GM21447 (cell line): ENCODE data around the gene PTPRE.

Source experiments
- ATAC-seq: cut with Tn5 transposase; IDR thresholded peaks from one replicate; pipeline ENCODE4 v1.9.1; 2021; ENCODE audit not compliant: unreplicated experiment

PTPRE gene

DNA sequence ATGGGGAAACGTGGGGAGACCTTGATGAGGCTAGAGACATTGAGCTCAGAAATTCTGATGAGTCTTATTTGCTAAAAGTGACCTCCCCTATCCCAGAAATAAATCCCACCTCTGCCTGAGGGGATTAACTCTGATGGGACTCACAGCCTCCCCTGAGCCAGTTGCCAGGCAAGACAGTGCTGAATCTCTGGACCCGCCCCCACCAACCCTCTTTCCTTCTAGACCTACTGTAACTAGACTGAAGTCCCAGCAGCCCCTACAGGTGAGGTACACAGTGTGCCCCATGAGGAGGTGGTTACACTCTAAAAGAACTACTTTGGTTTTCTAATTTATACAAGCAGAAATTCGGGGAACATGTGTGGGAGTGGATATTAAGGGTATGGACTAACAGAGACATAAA is 42.9 kb downstream of the PTPRE start:
- ATAC-seq: no peak

DNA sequence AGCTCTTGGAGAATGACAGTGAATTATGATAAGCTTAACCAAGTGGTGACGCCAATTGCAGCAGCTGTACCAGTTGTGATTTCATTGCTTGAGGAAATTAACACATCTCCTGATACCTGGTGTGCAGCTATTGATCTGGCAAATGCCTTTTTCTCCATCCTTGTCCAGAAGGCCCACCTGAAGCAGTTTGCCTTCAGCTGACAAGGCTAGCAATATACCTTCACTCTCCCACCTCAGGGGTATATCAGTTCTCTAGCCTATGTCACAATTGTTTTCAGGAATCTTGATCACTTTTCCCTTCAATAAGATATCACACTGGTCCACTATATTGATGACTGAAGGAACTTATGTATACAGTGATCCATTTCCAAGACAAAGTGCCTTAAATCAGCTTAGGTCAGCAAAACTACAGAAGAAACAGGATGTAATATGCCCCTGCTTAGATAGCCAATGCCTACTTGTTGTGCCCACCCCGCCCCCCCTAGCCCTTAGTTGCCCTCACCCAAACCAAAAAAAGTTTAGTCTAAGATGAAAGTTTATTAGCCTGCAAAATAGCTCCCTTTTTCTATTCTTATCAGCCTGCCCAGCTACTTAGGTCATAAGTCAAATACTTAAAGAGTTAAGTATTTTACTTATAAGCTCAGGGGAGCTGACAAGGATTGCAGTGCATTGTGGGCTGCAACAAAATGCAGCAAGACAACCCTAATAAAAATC is 45.1 kb downstream of the PTPRE start:
- no peak for ATAC-seq

DNA sequence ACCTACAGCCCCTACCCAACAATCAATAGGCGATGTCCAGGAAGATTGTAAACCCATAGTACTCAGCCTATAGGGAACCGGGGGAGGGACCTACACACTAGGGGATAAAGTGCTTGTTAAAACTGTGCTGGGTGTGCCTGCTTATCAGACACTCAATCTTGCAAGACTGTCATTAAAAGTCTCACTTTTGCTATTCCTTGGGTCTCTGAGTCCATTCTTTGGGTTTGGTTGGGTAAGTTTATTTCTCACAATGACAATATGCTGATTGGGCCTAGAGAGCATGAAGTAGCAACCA is 45.6 kb downstream of the PTPRE start:
- no peak for ATAC-seq

DNA sequence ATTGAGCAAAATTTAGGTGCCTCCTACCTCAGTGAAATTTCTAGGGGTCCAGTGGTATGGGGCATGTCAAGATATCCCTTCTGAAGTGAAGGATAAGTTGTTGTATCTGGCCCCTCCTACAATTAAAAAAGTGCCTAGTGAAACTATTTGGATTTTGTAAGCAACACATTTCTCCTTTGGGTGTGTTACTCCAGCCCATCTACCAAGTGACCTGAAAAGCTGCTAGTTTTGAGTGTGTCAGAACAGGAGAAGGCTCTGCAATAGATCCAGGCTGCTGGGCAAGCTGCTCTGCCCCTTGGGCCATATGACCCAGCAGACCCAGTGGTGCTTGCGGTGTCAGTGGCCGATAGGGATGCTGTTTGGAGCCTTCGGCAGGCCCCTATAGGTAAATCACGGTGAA is 46.0 kb downstream of the PTPRE start:
- ATAC-seq: no peak

DNA sequence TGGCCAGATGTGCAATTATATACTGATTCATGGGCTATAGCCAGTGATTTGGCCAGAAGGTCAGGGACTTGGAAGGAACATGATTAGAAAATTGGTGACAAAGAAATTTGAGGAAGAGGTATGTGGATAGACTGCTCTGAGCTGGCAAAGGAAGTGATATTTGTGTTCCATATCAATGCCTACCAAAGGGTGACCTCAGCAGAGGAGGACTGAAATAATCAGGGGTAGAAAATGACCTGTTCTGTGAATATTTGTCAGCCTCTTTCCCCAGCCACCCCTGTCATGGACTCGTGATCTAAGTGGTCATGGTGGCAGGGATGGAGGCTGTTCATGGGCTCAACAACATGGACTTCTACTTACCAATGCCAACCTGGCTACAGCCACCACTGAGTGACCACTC is 47.0 kb downstream of the PTPRE start:
- ATAC-seq: no peak

DNA sequence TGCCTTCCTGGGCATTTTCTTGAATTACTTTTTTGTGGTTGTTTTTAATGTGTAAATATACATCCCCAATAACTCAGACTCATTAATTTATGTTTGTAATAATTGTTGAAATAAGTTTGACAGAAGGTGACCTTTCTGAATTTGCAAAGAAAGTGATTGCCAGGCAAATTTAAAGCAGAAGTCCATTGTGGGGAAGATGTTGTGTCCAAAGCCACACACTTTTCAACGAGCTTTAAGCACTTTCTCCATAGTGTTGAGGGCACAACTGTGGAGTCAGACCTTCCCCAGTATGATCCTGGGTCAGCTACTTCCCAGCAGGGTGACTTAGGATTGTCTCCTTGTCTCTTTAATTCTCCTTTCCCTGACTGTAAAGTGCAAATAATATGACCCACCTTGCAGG is 52.5 kb downstream of the PTPRE start:
- ATAC-seq: no peak

DNA sequence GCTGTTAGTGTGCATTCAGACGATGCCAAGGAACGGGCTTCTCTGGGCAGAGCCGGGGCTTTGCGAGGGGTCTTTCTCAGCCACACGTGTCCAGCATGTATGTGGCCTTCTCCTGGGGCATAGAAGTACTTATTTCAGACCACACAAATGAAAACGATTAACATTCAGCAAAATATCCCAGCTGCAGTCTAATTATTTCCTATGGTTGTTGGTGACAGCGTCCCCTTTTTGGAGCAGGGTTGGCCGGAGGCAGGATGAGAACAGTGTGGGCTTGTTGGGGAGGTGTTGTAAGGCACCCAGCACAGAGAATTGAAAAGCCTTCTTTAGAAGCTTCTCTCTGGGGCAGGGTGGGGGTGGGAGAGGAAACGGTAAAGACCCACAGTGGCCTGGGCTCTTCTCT is 54.2 kb downstream of the PTPRE start:
- ATAC-seq: no peak

DNA sequence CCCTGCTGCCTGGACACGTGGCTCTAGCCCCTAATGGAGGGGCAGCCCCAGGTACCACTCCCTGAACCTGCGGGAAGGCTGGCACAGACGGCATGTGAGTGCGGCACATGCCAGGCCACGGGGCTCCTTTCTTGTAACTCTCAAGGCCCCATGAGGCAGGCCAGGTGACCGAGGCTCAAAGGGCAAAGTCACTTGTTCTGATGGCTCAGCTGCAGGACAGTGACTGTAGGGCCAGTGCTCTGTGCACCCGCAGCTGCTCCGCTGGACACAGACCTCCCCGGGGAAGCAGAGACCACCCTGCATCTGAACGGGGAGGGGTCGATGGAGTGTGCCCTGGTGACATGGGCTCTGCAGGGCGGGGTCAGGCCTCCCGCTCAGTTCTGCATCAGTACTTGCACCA is 55.3 kb downstream of the PTPRE start:
- ATAC-seq: no peak

DNA sequence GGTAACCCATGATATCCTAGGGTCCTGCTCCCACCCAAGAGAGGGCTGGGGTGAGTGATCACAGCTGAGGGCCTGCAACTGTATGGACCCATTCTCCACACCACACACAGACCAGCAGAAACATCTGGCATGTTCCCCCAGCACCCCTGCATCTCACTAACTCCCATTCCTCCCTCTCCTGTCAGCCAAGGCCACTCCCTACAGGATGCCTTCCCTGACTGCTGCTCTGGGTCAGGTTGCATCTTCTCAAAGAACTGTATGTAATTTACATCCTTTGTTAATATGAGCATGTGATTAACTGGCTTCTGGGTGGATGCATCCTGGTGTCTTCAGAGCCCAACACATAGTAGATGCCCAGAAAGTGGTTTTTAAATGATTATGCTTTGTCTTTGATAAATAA is 56.2 kb downstream of the PTPRE start:
- ATAC-seq: no peak

DNA sequence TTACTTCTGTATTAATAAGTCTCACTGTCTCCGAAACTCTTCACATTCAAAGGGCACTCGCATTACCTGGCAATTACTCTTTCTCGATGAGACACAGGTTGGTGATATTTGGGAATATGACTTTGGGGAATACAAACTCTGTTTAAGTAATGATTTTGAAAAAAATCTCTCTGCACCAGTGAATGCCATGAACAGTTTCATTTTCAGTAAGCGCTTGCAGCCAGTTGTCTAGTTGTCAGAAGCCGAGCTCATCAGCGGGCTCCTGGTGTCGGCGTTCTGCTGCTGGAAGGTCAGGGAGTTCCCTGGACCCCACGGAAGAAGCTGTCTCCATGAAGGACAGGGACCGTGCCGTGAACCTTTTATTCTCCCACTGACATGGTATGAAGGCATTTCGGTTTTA is 57.7 kb downstream of the PTPRE start:
- ATAC-seq: no peak

DNA sequence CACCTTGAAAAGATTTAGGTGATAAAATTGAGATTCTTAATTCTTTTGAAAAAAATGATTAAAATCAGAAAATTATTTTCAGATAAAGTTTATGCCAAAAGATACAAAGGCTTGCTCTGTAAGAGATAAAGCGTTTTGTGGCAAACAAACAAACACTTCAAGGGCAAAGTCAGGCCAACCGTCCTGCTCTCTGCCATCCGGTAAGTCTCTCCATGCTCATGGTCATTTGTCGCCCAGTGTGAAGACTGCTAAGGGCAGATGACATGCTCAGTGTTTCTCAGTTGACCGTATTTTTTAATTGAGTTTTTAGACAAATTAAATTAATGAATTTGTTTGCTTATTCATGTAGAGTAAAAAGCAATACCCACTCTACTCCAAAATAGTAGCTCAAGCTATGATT is 60.0 kb downstream of the PTPRE start:
- no peak for ATAC-seq

DNA sequence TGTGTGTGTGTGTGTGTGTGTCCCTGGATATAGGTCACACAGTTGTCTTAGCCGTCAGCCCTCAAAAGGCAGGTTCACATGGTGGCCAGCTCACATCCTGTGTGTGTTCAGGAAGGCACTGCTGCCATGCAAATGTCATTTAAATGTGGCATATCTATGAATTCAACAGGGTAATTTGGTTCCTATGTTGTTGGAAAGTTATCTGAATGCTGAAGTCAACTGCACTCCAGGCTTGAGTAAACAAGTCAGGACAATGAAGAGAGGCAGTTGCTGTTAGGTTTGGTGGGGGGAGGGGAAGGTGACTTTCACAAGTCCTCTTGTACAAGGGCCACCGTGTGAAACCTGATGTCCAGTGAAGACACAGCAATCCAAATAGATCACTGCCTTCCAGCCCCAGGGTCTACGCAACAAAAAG is 61.1 kb downstream of the PTPRE start:
- no peak for ATAC-seq

DNA sequence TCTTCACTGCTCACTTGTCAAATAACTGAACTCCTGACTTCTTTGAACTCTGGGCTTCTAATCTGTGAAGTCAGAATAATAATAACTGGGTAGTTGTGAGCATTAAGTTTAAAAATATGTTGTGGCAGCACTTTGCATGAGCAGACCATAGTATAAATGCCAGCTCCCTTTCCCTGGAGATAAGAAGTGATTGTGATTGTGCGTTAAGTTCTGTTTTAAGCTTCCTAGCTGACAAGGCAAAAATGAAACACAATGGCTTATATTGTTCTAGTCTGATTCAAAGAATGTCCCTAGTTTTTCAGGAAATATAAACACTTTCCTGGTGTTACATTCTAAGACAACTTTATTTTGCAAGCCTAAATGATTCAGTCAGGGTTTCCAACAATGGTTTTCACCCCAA is 61.8 kb downstream of the PTPRE start:
- no peak for ATAC-seq

DNA sequence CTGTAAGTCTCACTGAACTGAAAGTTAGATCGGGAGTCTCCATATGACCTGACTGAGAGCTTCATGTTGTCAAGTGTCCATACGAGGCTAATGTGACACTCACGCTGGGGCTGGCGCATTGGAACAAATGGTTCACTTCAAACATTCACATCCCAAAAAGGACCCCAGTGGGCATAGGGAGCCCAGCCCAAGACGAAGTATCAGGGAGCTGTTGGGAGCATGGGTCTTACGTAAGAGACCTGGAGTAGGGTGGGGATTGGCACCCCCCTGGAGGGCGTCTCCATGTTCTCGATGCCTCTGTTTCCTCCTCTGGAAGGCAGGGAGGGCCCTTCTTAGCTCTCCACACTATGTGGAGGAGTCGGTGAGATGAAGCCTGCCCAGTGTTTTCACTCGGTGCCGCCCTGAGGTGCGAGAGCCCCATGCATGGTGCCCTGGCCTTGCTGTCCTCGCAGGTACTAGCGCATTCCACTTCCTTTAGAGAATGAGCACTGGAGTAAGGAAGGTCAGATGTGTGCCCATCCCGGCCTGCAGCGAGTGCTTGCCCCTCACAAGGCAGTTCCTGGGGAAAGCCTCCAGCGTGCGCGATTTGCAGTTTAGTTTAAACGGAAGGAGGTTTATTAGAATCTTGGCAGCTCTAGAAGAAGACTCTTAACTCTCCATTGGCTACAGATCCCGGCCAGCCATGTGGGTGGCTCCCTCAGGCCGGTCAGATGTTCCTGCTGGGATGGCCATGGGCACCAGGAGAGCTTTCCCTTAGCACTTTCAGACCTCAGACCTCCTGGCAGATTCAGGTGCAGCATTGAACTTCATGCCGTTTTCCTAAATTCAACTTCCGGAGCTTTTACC is 64.4 kb downstream of the PTPRE start:
- no peak for ATAC-seq

DNA sequence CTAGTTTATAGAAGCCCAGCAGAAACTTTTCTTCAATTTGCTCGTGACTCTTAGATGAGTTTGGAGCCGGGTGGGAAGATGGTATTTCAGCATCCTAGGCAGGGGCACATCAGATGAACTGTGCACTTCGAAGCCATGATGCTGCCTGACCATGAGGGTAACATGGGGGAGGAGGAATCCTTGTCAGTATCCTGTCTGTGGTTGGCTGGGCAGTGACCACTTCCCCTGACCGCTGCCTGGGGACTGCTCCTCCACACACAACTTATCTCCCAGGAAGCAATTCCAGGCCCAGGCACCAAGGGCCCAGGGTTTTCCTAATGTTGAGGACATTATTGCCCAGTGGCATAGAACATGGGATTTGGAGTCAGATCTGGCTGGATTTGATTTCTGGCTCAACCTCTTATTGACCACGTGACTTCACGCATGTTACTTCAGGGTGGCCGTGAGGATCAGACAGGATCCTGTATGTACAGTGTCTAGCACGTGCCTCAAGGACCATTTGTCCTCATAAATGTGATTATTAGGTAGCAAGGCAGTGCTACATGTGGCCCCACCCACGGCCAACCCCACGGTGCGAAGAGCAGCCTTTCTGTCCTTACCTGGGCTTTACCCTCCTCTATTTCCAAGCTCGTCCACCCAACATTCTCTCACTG is 65.2 kb downstream of the PTPRE start:
- ATAC-seq: no peak

DNA sequence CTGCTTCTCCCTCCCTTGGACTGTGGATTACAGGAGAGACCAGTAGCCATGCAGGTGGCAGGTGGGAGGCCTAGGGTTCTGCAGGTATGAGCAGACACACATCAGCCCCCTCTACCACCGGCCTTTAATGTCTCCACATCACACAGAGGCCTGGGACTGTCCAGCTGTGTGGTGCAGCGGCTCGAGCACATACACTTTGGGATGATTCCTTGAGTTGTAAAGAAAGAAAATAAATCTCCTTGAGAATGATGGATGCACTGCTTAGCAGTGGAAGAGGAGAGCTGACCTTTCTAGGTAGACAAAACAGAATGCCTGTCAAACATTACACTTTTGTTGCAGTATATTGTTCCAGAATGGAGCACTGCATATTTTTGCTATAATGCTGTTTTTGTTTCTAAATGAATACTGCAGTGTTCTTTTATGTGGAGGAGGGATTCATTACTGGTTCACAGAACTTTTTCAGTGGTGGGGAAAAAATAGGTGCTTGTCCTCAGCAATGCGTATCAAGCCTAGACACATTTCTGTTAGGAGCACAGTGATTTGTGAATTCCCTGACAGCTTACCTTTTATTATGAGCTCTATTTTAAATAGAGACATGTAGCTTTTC is 66.0 kb downstream of the PTPRE start:
- no peak for ATAC-seq

DNA sequence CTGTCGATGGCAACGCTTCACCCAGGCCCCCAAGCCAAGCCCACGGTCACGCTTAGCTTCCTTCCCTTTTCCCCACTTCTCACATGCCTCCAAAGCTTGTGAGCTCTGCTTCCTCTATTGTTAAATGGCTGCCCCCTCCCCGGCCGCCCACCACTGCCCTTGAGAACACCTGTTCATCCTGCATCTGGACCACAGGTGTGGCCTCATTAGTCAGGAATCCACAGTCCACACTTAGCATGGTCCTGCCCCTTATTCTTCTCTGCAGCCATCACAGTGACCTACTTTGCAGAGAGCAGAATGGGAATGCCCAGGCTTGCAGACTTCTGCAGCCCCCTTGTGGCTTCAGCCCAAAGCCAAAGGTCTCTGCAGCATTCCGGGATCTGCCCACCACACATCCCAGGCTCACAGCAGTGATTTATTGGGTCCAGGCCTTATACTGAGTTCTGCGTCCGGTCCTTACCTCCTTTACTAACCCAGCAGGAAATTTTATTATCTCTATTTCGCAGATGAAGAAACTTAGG is 66.9 kb downstream of the PTPRE start:
- no peak for ATAC-seq

DNA sequence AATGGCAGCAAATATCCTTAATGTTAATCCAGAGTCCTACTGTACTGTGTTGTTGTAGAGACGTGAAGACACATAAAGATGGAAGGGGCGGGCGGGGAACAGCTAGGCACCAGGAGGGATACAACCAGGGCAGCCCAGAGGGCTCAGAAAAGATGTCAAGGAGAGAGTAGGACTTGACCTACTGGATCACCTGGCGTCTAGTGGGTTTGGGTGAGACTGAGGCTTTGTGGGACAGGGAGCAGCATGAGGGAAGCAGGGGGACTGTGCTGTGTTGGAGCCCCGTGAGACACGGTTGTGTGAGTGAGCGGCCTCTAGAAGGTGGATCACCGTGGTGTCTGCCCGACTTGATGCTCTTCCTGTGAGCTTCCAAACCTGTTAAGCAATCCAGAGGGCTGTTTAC is 68.0 kb downstream of the PTPRE start:
- no peak for ATAC-seq

DNA sequence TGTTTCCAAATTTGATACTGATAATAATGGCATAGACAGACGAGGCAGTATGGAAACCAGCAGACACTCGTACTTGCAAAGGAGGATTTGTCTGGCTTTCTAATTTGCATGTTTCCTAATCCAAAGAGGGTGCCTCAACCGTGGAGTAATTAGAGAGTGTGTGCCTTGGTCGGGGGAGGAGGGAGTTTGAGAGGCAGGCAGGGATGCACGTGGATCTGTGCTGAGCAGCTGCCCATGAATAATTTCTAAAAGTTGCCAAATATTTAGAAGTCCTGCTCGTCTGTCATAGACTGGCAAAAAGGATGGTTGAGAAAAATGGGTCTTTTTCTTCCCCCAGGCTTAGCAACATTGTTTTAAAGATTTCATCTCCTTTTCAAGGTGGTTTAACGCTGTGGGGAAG is 69.4 kb downstream of the PTPRE start:
- no peak for ATAC-seq

DNA sequence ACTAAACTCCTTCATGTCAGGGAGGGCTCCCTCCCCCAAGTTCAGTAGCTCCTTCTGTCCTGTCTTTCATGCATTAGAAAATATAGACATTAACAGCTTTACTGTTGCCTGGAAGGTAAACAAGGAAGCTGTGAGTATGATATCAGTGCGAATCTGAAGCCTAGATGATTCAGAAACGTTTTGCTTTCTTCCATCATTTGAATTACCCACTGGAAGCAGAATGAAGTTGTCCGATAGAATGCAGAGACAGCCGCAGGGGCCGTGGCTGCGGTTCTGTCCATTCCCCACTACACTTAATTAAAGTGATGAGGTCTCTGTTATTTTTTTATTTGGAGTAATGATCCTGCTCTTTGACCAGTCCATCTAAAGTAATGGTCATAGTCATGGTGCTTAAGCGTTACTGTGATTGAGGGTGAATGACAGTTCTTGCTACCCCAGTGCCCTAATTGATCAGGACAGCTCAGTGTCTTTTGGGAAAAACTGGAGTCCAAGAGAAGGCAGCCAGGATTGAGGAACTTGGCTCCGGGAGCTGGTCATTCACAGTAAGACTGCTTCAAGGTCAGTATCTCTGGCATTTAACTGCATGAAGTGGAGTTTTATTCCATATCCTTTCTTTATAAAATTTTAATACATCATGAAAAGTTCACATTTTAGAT is 69.9 kb downstream of the PTPRE start:
- ATAC-seq: no peak

DNA sequence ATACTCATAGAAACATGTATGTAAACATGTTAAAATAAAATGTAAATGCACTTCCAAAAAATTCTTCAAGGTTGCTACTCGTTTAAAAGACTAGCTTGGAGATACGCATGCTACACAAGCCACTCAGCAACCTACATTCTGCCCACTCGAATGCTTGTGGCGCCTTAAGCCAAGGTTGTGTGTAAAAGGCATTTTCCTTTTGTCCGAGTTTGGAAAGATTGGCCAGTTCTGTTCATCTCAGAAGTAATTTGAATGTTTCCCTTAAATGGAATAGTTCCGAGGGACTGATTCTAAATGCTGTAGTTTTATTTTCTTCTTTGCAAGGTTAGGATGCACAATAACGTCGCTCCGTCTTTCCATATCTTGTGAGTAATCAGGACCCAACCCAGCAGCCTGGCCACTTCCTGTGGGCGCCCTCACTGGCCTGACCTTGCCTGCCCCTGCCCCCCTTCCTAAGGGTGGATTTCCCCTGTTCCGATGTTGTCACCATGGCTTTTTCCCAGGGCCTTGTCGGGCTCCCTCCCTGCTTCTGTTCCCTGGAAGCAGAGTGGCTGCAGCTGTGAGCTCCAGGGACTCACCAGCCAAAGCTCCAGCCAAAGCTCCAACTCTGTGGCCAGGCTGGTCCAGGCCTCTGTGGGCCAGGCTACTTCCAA is 70.6 kb downstream of the PTPRE start:
- ATAC-seq: no peak
